Ishikawa (cell line): ENCODE data around the gene MSX1.

ENCODE experiments used
- CEBPB ChIP-seq: IDR thresholded peaks from 2 replicates; pipeline ENCODE4 v1.6.1; 2012
- CREB1 ChIP-seq: IDR thresholded peaks from 2 replicates; pipeline ENCODE4 v1.6.1; 2012; ENCODE audit warnings: low read depth
- EGR1 ChIP-seq: IDR thresholded peaks from 2 replicates; pipeline ENCODE4 v1.6.1; 2012
- EP300 ChIP-seq: IDR thresholded peaks from 2 replicates; pipeline ENCODE4 v1.6.1; 2012; ENCODE audit warnings: borderline replicate concordance
- FOXM1 ChIP-seq: IDR thresholded peaks from 2 replicates; pipeline ENCODE4 v1.6.1; 2012; ENCODE audit warnings: low read depth, borderline replicate concordance
- MAX ChIP-seq: IDR thresholded peaks from 2 replicates; pipeline ENCODE4 v1.6.1; 2012
- NFIC ChIP-seq: IDR thresholded peaks from 2 replicates; pipeline ENCODE4 v1.6.1; 2012
- RAD21 ChIP-seq: IDR thresholded peaks from 2 replicates; pipeline ENCODE4 v1.6.1; 2012; ENCODE audit warnings: low read depth
- REST ChIP-seq: IDR thresholded peaks from 2 replicates; pipeline ENCODE4 v1.6.1; 2012; ENCODE audit warnings: low read depth, mild to moderate bottlenecking
- TAF1 ChIP-seq: IDR thresholded peaks from 2 replicates; pipeline ENCODE4 v1.6.1; 2012; ENCODE audit warnings: low read depth, mild to moderate bottlenecking
- TCF12 ChIP-seq: IDR thresholded peaks from 2 replicates; pipeline ENCODE4 v1.6.1; 2012; ENCODE audit warnings: low read depth
- TEAD4 ChIP-seq: IDR thresholded peaks from 2 replicates; pipeline ENCODE4 v1.6.1; 2012
- USF1 ChIP-seq: IDR thresholded peaks from 2 replicates; pipeline ENCODE4 v1.6.1; 2012
- YY1 ChIP-seq: IDR thresholded peaks from 2 replicates; pipeline ENCODE4 v1.6.1; 2012; ENCODE audit warnings: low read depth
- ZBTB7A ChIP-seq: IDR thresholded peaks from 2 replicates; pipeline ENCODE4 v1.6.1; 2012; ENCODE audit warnings: low read depth

The MSX1 gene

GRCh38 chr4:4871242-4871572 lies 11.7 kb downstream of the MSX1 start:
- no peak for TF ChIP-seq CREB1
- TF ChIP-seq RAD21: no peak

- no peak for TF ChIP-seq FOXM1
- no peak for TF ChIP-seq NFIC
- no peak for TF ChIP-seq MAX
- no peak for TF ChIP-seq TAF1
- TF ChIP-seq CREB1: no peak
- TF ChIP-seq EP300: no peak
- no peak for TF ChIP-seq REST
- no peak for TF ChIP-seq RAD21
- no peak for TF ChIP-seq YY1
- TF ChIP-seq TEAD4: no peak
- no peak for TF ChIP-seq ZBTB7A
- TF ChIP-seq CEBPB: no peak
- TF ChIP-seq TCF12: no peak
- TF ChIP-seq USF1: no peak
- TF ChIP-seq EGR1: no peak
Observed at GRCh38 chr4:4871573-4872313, 12.3 kb downstream of the MSX1 start.

GRCh38 chr4:4872314-4872903 lies 12.9 kb downstream of the MSX1 start:
- TF ChIP-seq ZBTB7A: no peak
- no peak for TF ChIP-seq USF1
- TF ChIP-seq EP300: no peak
- no peak for TF ChIP-seq TAF1
- no peak for TF ChIP-seq RAD21
- TF ChIP-seq FOXM1: no peak
- no peak for TF ChIP-seq EGR1
- no peak for TF ChIP-seq NFIC
- no peak for TF ChIP-seq REST
- no peak for TF ChIP-seq TEAD4
- no peak for TF ChIP-seq TCF12
- TF ChIP-seq CREB1: no peak
- TF ChIP-seq CEBPB: no peak
- TF ChIP-seq YY1: no peak
- no peak for TF ChIP-seq MAX

GRCh38 chr4:4873203-4873602 lies 13.7 kb downstream of the MSX1 start:
- no peak for TF ChIP-seq EGR1
- no peak for TF ChIP-seq TAF1
- TF ChIP-seq RAD21: no peak
- no peak for TF ChIP-seq EP300
- TF ChIP-seq REST: no peak
- TF ChIP-seq NFIC: no peak
- TF ChIP-seq USF1: no peak
- TF ChIP-seq CEBPB: no peak
- TF ChIP-seq MAX: no peak
- no peak for TF ChIP-seq TCF12
- no peak for TF ChIP-seq ZBTB7A
- TF ChIP-seq YY1: no peak
- no peak for TF ChIP-seq CREB1
- TF ChIP-seq TEAD4: no peak
- TF ChIP-seq FOXM1: no peak
